Mononuclear cell (primary cell): Measurements from ENCODE around the gene CFAP107. TPM values are rescaled to one million over a fixed set of nuclear protein-coding genes. Genes with fewer than 3 reads are reported as not detected.
"Not testable (repeated sequence)": the region's sequence is repeated elsewhere in the genome, so short reads cannot be mapped to it uniquely, and the experiment has no call there.

ENCODE experiments used
- H3K27me3 ChIP-seq: 2 replicates; pipeline ENCODE4 v1.6.0; 2011; ENCODE audit warnings: low read length, control low read depth; ENCODE audit not compliant: insufficient read depth
- H3K4me1 ChIP-seq: 2 replicates; pipeline ENCODE4 v1.5.1; 2011; ENCODE audit warnings: mild to moderate bottlenecking, low read length, control low read depth; ENCODE audit not compliant: insufficient read depth
- H3K4me3 ChIP-seq: 2 replicates; pipeline ENCODE4 v1.5.1; 2011; ENCODE audit warnings: mild to moderate bottlenecking, low read length, moderate library complexity
- H3K9me3 ChIP-seq: 2 replicates; pipeline ENCODE4 v1.5.1; 2011; ENCODE audit warnings: low read depth, mild to moderate bottlenecking, control low read depth, low read length
- total RNA-seq: library from RNA; depleted of rRNA; stranded (reverse); fragments of >200 nt; gene quantifications from one replicate; pipeline ENCODE4 v1.2.3, GENCODE V29; 2012

CFAP107 gene
- total RNA-seq, 1 donor: not detected

DNA sequence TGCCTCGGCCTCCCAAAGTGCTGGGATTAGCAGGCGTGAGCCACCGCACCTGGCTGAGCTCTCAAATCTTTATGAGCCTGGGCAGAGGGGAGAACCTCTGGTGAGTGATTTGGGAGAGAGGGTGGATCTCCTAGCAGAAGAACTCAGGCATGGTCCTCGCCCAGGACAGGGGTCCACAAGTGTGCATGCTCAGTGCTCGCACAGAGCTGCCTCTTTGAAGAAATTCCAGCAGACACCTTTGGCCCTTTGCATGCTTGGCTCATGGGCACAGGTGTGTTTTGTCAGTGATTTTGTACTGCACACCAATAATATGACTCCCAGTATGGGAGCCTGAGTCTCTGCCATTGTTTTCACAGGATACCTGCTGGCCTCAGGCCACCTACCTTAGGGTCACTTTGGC lies 15.8 kb downstream of the CFAP107 start:
- Histone ChIP-seq H3K4me1 (no peaks in the 10 kb centered on the region), H3K27me3 (no peaks in the 10 kb centered on the region), H3K9me3 (no peaks in the 10 kb centered on the region), H3K4me3 (no peak overlapping the region)

DNA sequence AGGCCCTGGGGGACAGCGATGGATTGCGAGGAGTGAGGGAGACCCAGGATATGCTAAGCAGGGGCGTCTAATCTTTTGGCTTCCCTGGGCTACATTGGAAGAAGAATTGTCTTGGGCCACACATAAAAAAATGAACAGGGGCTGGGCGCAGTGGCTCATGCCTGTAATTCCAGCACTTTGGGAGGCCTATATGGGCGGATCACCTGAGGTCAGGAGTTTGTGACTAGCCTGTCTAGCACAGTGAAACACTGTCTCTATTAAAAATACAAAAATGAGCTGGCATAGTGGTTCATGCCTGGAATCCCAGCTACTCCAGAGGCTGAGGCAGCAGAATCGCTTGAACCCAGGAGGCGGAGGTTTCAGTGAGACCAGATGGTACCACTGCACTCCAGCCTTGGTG lies 16.8 kb downstream of the CFAP107 start:
- Histone ChIP-seq H3K4me1 (no peaks in the 10 kb centered on the region), H3K27me3 (no peaks in the 10 kb centered on the region), H3K4me3 (no peak overlapping the region), H3K9me3 (no peaks in the 10 kb centered on the region)

DNA sequence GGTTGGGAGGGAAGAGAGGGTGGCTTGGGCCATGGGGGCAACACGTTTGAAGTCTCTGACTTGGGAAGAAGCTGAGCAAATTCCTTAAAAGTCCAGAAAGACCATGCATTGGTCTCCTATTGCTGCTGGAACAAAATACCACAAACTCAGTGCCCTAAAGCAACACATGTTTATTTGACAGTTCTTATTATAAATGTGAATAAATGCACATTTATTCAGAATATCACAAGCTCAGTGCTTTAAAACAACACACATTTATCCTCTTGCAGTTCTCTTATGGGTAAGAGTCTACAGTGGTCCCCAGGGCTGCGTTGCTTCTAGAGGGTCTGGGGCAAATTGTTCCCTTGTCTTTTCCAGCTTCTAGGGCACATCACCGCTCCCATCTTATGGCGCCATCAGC lies 17.5 kb downstream of the CFAP107 start:
- Histone ChIP-seq H3K27me3 (peaks cover 2% of the 10 kb centered on the region), H3K4me3 (no peak overlapping the region), H3K4me1 (no peaks in the 10 kb centered on the region), H3K9me3 (no peaks in the 10 kb centered on the region)

DNA sequence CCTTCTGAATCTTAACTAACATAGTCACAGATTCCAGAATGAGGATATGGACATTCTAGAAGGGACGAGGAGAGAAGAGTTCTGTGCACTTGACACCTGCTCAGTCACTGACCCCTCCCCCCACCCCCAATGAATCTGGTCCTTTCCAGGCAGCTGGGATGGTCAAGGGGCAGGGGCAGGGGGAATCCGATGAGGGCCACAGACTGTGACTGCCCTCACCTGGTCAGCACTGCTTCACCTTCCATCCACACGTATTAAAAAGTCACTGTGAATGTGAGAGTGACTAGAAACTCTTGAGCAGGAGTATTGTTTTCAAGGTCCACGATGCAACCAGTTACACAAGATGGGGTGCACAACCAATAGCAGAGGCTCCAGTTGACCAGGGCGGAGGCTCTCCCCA lies 18.0 kb downstream of the CFAP107 start:
- Histone ChIP-seq H3K4me3 (no peak overlapping the region), H3K9me3 (no peaks in the 10 kb centered on the region), H3K4me1 (no peaks in the 10 kb centered on the region), H3K27me3 (peaks cover 4% of the 10 kb centered on the region)

DNA sequence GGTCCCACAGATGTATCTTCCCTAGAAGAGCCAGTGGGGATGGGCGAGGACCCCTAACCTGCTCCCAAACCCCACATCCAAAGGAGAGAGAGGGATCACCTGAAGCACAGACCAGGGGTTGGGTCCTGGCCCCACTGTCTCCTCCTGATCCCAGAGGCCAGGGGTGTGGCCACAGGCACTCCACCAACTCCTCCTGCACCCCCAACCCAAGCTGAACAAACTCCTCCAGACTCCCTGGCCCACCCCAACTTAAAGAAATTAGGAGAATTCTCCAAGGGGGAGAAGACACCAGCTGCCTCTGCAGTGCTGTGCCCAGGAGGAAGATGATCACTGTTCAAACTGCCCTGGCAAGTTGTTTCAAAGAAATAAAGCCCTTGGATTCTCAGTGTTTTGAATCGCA lies 23.0 kb downstream of the CFAP107 start:
- peaks cover 4% of the 10 kb centered on the region for H3K27me3 ChIP-seq
- no peaks in the 10 kb centered on the region for H3K9me3 ChIP-seq
- H3K4me1 ChIP-seq: no peaks in the 10 kb centered on the region
- no peak overlapping the region for H3K4me3 ChIP-seq

DNA sequence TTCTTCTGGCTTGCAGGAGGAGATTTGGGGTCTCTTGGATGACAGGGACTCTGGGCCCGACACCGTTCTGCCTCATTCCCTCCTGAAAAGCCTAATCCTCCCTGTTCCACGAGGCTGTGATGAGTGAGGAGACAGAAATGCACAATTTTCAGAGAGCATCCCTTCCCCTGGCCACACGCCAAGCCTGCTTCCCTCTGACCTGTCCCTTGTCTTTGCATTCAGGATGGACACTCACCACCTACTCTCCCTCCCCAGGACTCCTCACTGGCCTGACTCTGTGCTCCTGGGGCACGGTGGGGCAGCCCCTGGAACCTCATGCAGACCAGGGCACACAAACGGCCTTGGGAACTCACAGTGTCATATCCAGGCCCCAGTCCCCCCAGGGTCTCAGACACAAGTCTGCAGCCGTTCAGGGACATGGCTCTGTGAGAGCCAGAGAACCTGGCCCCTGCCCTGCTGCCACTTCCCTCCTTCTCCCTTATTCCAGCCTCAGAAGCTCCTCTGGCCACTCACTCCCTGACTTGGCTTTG lies 24.0 kb downstream of the CFAP107 start:
- H3K27me3 ChIP-seq: peaks cover 4% of the 10 kb centered on the region
- no peak overlapping the region for H3K4me3 ChIP-seq
- H3K9me3 ChIP-seq: no peaks in the 10 kb centered on the region
- no peaks in the 10 kb centered on the region for H3K4me1 ChIP-seq

DNA sequence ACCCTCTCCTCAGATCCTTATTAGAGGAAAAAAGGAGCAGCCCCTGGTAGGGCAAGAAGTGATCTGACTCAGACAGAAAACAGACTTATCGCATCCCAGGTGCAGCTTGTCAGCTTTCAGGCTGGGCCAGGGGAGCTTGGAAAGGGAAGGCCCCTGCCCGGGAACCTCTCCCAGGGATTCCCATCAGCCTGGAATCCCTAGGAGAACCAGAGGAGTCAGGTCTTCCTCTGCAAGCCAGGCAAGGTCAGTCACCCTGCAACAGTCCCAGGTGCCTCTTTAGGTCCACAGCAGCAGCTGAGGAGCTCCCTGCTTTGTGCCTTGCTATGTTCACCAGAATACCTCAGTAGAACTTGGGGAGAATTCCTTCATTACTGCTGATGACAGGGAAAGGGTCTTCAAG lies 24.6 kb downstream of the CFAP107 start:
- Histone ChIP-seq H3K9me3 (no peaks in the 10 kb centered on the region), H3K4me3 (no peak overlapping the region), H3K27me3 (peaks cover 4% of the 10 kb centered on the region), H3K4me1 (no peaks in the 10 kb centered on the region)

DNA sequence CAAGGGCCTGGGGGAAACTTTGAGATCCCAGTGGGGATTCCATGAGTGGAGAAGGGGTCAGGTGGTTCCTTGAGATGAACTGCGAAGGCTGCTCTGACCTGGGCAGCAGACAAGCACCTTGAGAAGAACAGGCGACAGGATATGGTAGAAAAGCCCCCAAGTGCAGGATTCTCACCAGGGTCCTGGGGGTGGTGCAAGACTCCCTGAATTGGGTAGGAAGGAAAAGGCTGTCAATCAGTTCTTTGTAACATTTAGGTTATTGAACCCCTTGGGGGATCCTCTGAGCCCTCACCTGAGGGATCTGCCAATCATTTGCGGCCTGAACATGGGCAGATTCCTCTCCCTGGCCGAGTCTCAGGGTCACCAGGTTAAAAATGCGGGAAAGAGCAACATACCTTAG lies 25.2 kb downstream of the CFAP107 start:
- Histone ChIP-seq H3K9me3 (no peaks in the 10 kb centered on the region), H3K27me3 (peaks cover 4% of the 10 kb centered on the region), H3K4me3 (no peak overlapping the region), H3K4me1 (no peaks in the 10 kb centered on the region)

DNA sequence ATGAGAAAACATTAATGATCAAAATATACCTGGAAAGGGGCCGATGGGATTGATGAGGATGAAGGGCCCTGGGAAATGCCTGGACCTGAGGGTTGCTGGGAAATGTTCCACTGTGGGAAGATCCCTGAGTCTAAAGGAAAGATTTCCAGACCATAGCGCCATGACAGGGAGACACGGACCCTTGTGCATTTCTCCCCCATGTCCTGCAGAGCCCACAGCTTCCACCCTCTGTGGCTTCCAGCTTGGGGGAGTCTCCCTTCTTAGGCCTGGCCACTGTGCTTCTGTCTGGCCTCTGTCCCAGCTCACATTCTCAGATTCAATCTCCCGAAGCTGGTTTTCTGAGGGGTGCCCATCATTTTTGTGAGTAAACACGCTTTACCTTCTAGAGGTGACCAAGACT lies 26.5 kb downstream of the CFAP107 start:
- Histone ChIP-seq H3K4me3 (no peak overlapping the region), H3K9me3 (no peaks in the 10 kb centered on the region), H3K4me1 (no peaks in the 10 kb centered on the region), H3K27me3 (peaks cover 4% of the 10 kb centered on the region)

DNA sequence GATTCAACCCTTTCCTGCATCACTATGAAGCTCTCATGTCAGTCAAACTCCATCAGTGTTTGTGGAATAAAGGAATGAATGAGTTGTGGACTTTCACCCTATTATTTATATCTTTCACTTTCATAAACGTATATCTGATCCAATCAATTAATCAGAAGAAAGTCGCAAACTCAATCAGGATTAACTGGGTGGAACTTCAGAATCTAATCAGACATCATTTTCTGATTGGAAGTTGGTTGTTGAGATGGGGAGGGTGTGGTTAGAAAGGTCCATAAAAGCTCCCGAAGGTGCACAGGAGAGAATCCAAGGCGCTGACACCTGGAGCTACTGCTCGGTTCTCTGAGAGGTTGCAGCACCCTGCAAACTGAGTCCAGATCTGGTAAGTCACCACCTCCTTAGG lies 27.4 kb downstream of the CFAP107 start, which contains the start of gene PRAMEF12:
Gene PRAMEF12 (plus strand): TSS at position 301 of the 400 bp plus-strand sequence. CDS start 1,130 bp downstream, outside the sequence.
- no peaks in the 10 kb centered on the region for H3K9me3 ChIP-seq
- H3K4me3 ChIP-seq: no peak within 1 kb of the TSS
- no peaks in the 10 kb centered on the region for H3K4me1 ChIP-seq
- H3K27me3 ChIP-seq: peaks cover 2% of the 10 kb centered on the region

DNA sequence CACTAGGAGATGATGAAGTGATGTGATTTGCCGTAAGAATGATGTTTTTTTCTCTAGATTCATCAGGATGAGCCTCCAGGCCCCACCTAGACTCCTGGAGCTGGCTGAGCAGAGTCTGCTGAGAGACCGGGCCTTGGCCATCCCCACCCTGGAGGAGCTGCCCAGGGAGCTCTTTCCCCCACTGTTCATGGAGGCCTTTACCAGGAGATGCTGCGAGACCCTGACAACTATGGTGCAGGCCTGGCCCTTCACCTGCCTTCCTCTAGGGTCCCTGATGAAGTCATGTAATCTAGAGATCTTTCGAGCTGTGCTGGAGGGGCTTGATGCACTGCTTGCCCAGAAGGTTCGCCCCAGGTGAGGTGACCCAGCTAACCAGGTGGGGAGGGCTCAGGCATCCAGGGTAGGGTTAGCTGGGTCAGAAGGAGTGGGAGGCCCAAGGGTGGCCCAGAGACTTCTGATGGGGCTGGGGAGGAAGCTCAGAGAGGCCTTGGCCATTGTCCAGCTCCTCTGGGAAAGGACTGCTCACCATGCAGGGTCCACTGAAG lies 28.9 kb downstream of the CFAP107 start:
- Histone ChIP-seq H3K4me1 (no peaks in the 10 kb centered on the region), H3K9me3 (no peaks in the 10 kb centered on the region), H3K4me3 (no peak overlapping the region), H3K27me3 (no peaks in the 10 kb centered on the region)

DNA sequence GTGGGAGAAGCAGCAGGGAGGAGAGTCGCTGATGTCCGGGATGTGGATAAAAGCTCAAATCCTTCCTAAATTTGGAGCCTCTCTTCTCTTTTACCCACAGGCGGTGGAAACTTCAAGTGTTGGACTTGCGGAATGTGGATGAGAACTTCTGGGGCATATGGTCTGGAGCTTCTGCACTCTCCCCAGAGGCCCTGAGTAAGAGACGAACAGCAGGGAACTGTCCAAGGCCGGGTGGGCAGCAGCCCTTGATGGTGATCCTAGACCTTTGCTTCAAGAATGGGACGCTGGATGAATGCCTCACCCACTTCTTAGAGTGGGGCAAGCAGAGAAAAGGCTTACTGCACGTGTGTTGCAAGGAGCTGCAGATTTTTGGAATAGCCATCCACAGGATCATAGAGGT lies 29.4 kb downstream of the CFAP107 start:
- Histone ChIP-seq H3K4me3 (no peak overlapping the region), H3K9me3 (no peaks in the 10 kb centered on the region), H3K4me1 (no peaks in the 10 kb centered on the region), H3K27me3 (no peaks in the 10 kb centered on the region)

DNA sequence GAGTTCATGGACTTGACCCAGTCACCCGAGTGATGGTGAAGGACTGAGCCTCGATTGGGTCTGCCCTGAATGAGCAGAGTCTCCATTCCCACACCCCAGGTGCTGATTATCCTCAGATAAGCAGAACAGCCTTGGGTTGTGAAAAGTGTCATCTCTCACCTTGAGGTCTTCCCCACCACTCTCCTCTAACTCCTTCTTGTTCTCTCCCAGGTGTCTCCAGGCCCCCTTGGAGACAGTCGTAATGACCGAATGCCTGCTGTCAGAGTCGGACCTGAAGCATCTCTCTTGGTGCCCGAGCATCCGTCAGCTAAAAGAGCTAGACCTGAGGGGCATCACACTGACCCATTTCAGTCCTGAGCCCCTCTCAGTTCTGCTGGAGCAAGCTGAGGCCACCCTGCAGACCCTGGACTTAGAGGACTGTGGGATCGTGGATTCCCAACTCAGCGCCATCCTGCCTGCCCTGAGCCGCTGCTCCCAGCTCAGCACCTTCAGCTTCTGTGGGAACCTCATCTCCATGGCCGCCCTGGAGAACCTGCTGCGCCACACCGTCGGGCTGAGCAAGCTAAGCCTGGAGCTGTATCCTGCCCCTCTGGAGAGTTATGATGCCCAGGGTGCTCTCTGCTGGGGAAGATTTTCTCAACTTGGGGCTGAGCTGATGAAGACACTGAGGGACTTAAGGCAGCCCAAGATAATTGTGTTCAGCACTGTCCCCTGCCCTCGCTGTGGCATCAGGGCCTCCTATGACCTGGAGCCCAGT lies 31.0 kb downstream of the CFAP107 start:
- Histone ChIP-seq H3K4me1 (no peaks in the 10 kb centered on the region), H3K9me3 (no peaks in the 10 kb centered on the region), H3K27me3 (no peaks in the 10 kb centered on the region), H3K4me3 (no peak overlapping the region)

DNA sequence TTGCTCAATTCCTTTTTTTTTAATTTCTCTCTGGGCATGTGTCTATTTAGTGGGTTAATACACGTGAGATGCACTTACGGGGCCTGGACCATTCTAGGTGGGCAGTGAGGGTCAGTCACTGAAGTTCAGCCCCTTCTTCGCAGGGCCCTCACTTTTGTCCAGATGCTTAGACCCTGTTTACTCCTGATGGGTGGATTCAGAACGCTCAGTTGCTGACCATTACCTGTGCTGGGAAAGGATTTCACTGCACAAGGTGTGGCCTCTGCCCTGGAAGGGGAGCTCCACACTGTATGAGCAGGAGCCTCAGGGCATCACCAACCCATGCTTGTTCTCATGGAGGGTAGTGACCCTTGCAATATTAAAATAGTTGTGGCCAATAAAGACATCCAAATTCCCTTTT lies 32.1 kb downstream of the CFAP107 start:
- Histone ChIP-seq H3K4me1 (no peaks in the 10 kb centered on the region), H3K4me3 (no peak overlapping the region), H3K27me3 (no peaks in the 10 kb centered on the region), H3K9me3 (no peaks in the 10 kb centered on the region)

DNA sequence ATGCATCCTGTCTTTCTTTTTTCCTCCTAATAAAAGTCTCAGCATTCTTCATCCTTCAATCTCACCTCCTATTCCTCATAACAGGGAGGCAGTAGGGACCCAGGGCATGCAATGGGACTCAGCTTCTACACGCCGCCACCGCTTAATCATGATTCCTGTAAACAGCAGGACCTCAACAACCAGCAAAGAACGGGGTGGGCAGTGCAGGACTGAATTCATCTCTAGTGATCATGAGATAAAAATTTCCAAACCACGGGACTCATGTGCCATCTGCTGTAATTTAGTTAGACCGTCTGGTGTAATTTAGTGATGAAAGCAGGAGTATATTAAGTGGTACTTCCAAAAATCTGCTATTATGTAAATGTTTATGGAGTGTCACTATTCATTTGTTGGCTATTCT lies 32.9 kb downstream of the CFAP107 start:
- Histone ChIP-seq H3K9me3 (no peaks in the 10 kb centered on the region), H3K4me3 (no peak overlapping the region), H3K27me3 (no peaks in the 10 kb centered on the region), H3K4me1 (no peaks in the 10 kb centered on the region)

DNA sequence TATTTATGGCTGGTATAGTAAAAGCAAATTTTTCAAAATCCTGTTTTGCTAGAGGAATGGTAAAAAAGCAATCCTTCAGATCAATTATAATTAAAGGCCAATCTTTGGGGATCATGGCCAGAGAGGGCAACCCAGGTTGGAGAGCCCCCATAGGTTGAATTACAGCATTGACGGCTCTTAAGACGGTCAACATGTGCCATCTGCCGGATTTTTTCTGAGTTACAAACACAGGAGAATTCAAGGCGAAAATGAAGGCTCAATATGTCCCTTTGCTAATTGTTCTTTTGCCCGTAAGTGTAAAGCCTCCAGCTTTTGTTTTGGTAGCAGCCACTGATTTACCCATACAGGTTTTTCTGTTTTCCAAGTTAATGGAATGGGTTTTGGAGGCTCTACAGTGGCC lies 35.5 kb downstream of the CFAP107 start:
- not testable (repeated sequence) for H3K4me1 ChIP-seq, H3K4me3 ChIP-seq, H3K9me3 ChIP-seq, H3K27me3 ChIP-seq
